Measurements from ENCODE around the gene NRM. TPM values are rescaled to one million over a fixed set of nuclear protein-coding genes. Genes with fewer than 3 reads are reported as not detected.

The NRM gene
- total and polyA plus RNA-seq, 2 of the 13 experiments (the other 11 are each of a cell fraction or from before 2014, with no cell fraction given), result 12.5 to 16.0 TPM

DNA sequence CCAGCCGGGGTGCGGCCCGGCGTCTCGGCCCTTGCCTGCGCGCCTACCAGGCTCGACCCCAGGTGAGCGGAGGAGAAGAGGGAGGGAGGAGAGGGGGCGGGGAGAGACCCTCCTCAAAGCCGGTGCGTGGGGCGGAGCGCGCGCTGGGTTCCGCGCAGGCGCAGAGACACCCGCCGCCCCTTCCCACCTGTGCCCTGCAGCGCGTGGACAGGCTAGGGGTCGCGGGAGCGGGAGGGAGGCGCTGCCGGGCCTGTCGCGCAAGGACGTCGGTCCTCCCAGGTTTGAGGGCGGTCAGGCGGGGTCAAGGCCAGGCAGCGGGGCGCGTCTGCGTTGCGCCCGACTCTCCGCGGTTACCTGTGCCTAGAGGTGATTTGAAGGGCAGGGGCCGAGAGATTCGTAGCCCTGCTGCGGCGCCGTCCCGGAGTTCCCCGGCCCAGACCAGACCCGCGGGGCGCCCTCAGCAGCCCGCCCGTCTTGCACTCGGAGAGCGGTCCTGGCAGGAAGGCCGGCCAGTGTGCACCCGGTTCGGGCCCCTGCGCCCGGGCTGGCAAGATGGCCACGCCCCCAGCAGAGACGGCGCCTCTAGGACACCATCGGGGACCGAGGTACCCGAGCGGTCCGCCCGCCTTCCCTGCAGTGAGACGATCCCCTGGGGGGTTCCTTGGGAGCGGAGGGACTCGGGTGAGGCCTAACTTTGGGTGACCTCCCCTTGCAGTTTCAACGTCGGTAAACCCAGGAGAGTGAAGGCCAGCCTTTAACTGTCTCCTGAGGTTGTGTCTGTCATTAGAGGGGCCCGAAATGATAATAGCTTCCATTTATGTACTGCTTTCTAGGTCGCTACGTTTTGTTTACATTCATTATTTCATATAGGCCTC lies 43.3 kb downstream of the NRM start (continued):
- TF ChIP-seq, protein P1, sequence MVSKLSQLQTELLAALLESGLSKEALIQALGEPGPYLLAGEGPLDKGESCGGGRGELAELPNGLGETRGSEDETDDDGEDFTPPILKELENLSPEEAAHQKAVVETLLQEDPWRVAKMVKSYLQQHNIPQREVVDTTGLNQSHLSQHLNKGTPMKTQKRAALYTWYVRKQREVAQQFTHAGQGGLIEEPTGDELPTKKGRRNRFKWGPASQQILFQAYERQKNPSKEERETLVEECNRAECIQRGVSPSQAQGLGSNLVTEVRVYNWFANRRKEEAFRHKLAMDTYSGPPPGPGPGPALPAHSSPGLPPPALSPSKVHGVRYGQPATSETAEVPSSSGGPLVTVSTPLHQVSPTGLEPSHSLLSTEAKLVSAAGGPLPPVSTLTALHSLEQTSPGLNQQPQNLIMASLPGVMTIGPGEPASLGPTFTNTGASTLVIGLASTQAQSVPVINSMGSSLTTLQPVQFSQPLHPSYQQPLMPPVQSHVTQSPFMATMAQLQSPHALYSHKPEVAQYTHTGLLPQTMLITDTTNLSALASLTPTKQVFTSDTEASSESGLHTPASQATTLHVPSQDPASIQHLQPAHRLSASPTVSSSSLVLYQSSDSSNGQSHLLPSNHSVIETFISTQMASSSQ (IDR thresholded peaks at IDR 0.05; ENCODE audit: low read depth), result no peak
- TF ChIP-seq, protein P1 (CRISPR knock-in tag; IDR thresholded peaks at IDR 0.05; ENCODE audit: borderline replicate concordance), result peak; percentile 86
- TF ChIP-seq ZNF776 (CRISPR knock-in tag; IDR thresholded peaks at IDR 0.05) (peak; percentile 96; the same call in 1 of the 2 replicates), ZFX (CRISPR knock-in tag; IDR thresholded peaks at IDR 0.05; ENCODE audit: low read depth) (peak; percentile 97), ZNF335 (CRISPR knock-in tag; IDR thresholded peaks at IDR 0.05) (peak; percentile 15; the same call in 1 of the 2 replicates), ZNF460 (CRISPR knock-in tag; IDR thresholded peaks at IDR 0.05; ENCODE audit: borderline replicate concordance) (peak; percentile 83; the same call in 1 of the 2 replicates), ZNF260 (CRISPR knock-in tag; IDR thresholded peaks at IDR 0.05; ENCODE audit: borderline replicate concordance, low read depth) (no peak), MTA3 (CRISPR knock-in tag; IDR thresholded peaks at IDR 0.05) (0 out of 2 replicates have a peak, but pooled peaks have one; percentile 16), ZNF276 (CRISPR knock-in tag; IDR thresholded peaks at IDR 0.05; ENCODE audit: low read depth) (peak; percentile 3; the same call in 1 of the 2 replicates), ZNF121 (CRISPR knock-in tag; IDR thresholded peaks at IDR 0.05) (no peak; the same call in 1 of the 2 replicates), GFI1 (CRISPR knock-in tag; IDR thresholded peaks at IDR 0.05; ENCODE audit: borderline replicate concordance) (peak; percentile 73; the same call in 1 of the 2 replicates), HNF4A (CRISPR knock-in tag; IDR thresholded peaks at IDR 0.05) (peak; percentile 70), TIGD3 (CRISPR knock-in tag; IDR thresholded peaks at IDR 0.05; ENCODE audit: borderline replicate concordance) (peak; percentile 96; the same call in 1 of the 2 replicates), ATM (IDR thresholded peaks at IDR 0.05; ENCODE audit: borderline replicate concordance) (no peak), FOXJ3 (CRISPR knock-in tag; IDR thresholded peaks at IDR 0.05; ENCODE audit: borderline replicate concordance) (peak; percentile 60; the same call in 1 of the 2 replicates), ZBTB42 (CRISPR knock-in tag; IDR thresholded peaks at IDR 0.05) (peak; percentile 62; the same call in 1 of the 2 replicates), PREB (CRISPR knock-in tag; IDR thresholded peaks at IDR 0.05) (peak; percentile 24; the same call in 1 of the 2 replicates), ZSCAN20 (CRISPR knock-in tag; IDR thresholded peaks at IDR 0.05; ENCODE audit: borderline replicate concordance) (peak; percentile 93; the same call in 1 of the 2 replicates), RXRB (CRISPR knock-in tag; IDR thresholded peaks at IDR 0.05; ENCODE audit: borderline replicate concordance) (peak; percentile 94)

Data from HepG2 (cell line).